GM18861 (cell line): ENCODE data around the gene ARHGAP32.
"Not testable (repeated sequence)": the region's sequence is repeated elsewhere in the genome, so short reads cannot be mapped to it uniquely, and the experiment has no call there.

Experiments used
- ATAC-seq: cut with Tn5 transposase; IDR thresholded peaks from one replicate; pipeline ENCODE4 v1.9.1; 2021; ENCODE audit not compliant: unreplicated experiment

ARHGAP32 gene

GRCh38 chr11:128936606-128937251 is 255.4 kb downstream of the ARHGAP32 start:
- no peak for ATAC-seq

DNA sequence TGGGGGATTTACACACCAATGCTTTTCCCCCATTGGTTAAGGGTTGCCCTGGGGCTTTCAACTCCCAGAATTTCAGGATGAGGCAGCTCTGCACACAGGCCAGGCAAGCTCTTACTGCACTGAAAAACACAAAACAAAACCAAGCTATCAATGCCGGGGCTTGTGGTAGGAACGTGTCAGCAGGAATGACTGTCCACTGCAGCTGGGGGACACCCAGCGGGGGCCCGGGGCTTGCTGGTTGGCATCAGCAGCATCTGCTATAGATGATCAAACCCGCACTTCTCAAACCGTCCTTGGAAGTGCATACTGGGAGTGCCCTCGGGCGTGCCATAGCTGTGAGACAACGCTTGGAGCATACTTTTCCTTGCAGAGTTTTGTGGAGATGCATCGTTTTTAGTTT is 257.2 kb downstream of the ARHGAP32 start:
- no peak for ATAC-seq

- ATAC-seq: no peak
These were observed 257.8 kb downstream of the ARHGAP32 start for GRCh38 chr11:128934351-128934750.

GRCh38 chr11:128933481-128934178 is 258.5 kb downstream of the ARHGAP32 start:
- no peak for ATAC-seq

DNA sequence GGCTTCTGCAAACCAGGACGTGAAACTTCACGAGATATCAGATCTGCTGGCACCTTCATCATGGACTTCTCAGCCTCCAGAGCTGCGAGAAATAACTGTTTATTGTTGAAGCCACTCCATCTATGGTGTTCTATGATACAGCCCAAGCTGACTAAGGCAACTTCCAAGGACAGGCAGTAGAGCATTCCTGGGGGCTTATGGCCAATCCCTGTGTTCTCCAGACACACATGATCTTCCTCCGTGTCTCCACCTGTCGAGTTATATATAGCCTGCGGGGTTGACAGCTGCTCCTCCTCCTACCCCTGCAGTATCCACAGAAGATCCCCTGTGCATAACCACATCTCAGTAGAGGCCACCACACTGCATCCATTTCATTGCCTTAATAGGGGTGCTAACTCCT is 260.5 kb downstream of the ARHGAP32 start:
- no peak for ATAC-seq

DNA sequence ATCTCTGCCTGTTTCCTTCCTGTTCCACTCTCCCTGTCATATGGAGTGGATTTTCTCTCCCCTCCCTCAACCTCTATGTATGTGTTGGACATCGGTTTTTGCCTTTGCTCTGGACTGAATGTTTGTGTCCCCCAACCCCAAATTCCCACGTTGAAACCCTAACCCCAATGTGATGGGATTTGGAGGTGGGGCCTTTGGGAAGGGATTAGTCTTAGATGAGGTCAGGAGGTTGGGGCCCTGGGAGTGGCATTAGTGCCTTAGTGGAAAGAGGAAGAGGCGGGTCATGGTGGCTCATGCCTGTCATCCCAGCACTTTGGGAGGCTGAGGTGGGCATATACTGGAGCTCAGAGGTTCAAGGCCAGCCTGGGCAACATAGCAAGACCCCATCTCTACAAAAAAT is 261.1 kb downstream of the ARHGAP32 start:
- no peak for ATAC-seq

- no peak for ATAC-seq
These were observed 262.1 kb downstream of the ARHGAP32 start for GRCh38 chr11:128929991-128930390.

- ATAC-seq: no peak
These were observed 262.7 kb downstream of the ARHGAP32 start for GRCh38 chr11:128929468-128929867.

DNA sequence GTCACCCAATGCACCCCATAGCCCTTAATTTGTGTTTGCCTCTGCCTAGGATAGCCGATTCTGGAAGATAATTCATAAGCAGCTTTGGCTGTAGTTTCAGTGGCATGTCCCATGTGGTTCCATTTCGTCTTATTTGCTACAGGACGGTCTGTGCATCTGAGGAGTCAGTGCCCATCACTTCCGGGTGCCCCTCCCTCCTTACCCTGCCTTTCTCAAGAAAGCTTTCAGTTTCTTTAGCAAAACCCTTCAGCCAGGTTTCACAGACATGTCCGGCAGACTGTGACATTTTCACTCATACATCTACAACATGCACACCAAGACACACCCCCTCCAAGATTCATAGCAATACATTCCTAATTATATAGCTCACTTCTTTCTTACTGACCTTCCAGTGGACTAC is 263.7 kb downstream of the ARHGAP32 start:
- ATAC-seq: peak; percentile 99

GRCh38 chr11:128927683-128928336 is 264.3 kb downstream of the ARHGAP32 start:
- ATAC-seq: peak; percentile 1

GRCh38 chr11:128927108-128927461 is 265.0 kb downstream of the ARHGAP32 start:
- no peak for ATAC-seq

DNA sequence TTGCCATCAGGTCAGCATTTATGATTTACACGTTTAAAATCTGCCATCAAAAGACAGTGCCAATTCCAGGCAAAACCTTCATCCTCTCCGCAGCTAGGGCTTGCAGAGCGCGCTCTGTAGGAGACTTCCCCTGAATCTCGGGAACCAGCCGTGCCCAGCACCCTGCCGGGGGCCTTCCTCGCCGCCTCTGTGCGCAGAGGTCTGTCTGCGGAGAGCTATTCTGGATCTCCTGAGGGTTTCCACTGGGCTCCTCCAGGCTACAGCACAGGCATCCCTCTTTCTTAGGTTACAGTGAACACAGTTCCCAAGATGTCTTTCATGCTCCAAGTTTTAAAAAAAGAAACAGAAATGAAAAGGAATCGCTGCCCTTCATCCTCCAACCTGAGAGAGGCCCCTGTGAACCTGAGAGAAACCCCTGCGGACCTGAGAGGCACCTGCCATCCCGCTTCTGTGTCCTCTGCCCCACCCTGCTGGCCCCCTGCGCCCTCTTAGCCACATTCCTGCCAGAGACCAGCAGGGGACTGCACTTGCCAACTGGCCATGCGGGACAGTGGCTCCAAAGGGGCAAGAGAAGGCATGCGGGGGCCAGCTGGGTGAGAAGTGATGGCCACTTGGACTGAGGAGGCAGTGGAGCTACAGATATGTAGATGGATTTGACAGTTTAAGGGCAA is 265.6 kb downstream of the ARHGAP32 start:
- no peak for ATAC-seq

GRCh38 chr11:128926000-128926399 is 266.1 kb downstream of the ARHGAP32 start:
- no peak for ATAC-seq

- ATAC-seq: no peak
These were observed 266.9 kb downstream of the ARHGAP32 start for GRCh38 chr11:128925250-128925600.

DNA sequence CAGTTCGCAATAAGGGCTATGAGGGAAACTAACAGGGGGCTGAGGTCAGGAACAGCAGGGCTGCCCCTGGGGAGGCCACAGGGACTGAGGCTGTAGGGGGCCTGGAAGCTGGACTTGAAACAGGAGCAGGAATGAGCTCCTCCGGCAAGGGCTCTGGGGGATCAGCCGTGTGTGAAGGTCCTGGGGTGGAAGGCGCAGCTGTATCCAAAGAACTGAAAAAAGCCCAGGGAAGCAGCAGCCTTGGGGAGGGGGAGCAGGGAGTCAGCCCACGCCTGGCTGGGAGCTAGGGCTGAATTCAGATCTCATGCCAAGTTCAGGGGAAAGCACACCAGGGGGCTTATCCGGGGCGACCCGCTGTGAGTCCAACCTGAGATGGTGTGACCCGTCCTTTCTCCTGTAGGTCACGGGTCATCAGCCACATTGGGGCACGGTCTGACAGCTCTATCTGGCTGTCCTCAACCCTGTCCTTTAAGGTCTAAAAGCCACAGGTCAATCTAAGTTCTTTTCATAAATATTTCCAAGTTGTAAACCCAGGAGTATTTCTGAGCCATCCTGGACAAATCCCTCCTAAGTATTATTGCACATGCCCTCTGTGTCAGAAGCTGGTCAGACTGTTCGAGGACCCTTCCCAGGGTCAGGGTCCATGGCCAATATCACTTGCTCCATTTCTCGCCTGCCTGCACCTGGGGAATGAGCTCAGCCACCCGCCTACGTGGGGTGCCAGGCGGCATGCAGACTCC is 267.4 kb downstream of the ARHGAP32 start:
- no peak for ATAC-seq

DNA sequence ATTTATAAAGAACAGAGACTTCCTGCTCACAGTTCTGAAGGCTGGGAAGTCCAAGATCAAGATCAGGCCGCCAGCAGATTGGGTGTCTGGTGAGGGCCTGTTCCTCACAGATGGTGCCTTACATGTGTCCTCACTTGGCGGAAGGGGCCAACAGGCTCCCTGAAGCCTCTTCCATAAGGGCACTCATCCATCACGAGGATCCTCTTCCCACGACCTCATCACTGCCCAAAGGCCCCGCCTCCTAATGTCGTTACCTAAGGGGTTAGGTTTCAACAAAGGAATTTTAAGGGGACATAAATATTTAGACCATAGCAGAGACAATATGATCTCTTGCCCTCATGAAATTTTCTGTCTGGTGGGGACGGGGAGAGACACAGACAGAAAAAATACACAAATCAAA is 268.0 kb downstream of the ARHGAP32 start:
- no peak for ATAC-seq

GRCh38 chr11:128921793-128922192 is 270.3 kb downstream of the ARHGAP32 start:
- no peak for ATAC-seq

DNA sequence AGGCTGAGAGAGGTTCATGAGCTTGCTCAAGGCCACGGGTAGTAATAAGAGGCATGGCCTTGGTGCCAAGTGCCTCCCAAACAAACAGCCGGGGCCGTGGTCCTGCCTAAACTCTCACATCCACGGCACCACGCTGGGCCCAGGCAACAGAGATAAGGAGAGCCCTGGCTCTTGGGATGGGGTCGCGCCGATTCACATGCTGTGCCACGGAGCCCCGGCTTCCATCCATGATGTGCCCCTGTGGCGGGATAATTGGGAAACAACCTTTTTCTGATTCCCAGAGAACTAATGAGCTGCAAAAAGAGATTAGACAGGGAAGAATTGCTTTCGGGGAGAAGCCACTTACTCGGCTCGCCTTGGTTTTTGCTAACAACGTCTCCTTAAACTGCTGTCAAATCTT is 271.5 kb downstream of the ARHGAP32 start:
- no peak for ATAC-seq

GRCh38 chr11:128919635-128920034 is 272.5 kb downstream of the ARHGAP32 start:
- ATAC-seq: not testable (repeated sequence)

GRCh38 chr11:128919216-128919615 is 272.9 kb downstream of the ARHGAP32 start:
- no peak for ATAC-seq

- peak; percentile 53 for ATAC-seq
These were observed 274.9 kb downstream of the ARHGAP32 start for GRCh38 chr11:128917144-128917724.
